GM21723 (cell line): ENCODE results near the gene CHRM4.
A peak's percentile ranks its signal among the peaks of the same experiment; 100 is the strongest.

Source experiments
- ATAC-seq: cut with Tn5 transposase; IDR thresholded peaks from one replicate; pipeline ENCODE4 v1.9.1; 2021; ENCODE audit warnings: mild to moderate bottlenecking, moderate library complexity; ENCODE audit not compliant: unreplicated experiment

CHRM4 gene

DNA sequence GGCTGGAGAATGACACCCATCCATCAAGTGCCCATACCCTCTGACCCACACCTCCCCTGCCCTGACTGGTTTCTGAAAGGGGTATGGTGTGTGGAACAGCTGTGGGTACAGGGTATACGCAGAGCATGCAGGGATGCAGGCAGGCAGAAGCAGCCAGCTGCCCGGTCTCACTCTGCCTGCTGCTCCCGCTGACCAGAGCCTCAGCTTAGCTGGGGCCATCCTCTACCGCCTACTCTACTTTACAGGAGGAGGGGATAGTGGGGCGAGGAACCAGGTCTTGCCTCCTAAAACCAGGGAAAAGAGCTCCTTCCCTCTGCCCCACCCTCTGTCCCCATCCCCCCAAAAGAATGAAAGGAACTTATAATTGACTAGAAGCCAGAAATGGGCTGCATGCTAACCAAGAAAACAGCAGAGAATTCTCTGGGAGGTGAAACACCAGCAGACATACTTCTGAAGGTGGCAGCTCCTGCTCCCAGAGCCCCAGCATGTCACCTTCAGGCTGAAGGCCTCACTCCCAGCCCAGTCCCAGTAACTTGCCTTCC lies 13.0 kb upstream of the CHRM4 start:
- ATAC-seq: no peak

- ATAC-seq: no peak
These were observed 11.7 kb upstream of the CHRM4 start for GRCh38 chr11:46402957-46403902.

- no peak for ATAC-seq
These were observed 6.0 kb upstream of the CHRM4 start for GRCh38 chr11:46397526-46397925.

DNA sequence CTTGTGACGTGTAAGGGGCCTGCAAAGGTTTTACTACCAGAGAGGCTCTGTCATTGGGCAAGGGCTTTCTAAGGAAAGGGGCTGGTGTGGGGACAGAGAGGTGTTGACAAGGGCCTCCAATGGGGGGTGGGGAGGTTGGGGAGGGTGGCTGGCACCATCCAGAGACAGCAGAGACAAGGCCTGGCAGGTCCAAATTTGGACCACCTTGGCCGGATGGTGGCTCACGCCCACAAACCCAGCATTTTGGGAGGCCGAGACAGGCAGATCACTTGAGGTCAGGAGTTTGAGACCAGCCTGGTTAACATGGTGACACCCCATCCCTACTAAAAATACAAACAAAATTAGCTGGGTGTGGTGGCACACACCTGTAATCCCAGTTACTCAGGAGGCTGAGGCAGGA lies 2.2 kb upstream of the CHRM4 start:
- ATAC-seq: no peak

DNA sequence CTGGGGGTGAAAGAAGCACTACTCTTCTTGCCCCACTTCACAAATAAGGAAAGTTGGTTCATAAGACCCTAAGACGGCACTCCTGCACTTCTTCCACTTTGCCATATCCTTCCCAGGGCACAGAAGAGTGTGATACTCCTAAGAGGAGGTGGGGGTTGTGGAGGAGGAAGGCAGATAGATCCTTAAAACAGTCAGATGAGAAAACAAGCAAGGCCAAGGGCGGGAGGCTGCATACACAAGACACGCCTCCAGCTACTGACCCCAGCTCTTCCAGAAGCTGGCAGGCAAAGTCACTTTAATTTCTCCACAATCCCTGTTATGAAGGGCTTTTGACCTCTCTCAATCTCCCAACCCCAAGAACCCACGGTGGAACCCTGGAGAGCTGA lies 1.6 kb upstream of the CHRM4 start:
- ATAC-seq: no peak

DNA sequence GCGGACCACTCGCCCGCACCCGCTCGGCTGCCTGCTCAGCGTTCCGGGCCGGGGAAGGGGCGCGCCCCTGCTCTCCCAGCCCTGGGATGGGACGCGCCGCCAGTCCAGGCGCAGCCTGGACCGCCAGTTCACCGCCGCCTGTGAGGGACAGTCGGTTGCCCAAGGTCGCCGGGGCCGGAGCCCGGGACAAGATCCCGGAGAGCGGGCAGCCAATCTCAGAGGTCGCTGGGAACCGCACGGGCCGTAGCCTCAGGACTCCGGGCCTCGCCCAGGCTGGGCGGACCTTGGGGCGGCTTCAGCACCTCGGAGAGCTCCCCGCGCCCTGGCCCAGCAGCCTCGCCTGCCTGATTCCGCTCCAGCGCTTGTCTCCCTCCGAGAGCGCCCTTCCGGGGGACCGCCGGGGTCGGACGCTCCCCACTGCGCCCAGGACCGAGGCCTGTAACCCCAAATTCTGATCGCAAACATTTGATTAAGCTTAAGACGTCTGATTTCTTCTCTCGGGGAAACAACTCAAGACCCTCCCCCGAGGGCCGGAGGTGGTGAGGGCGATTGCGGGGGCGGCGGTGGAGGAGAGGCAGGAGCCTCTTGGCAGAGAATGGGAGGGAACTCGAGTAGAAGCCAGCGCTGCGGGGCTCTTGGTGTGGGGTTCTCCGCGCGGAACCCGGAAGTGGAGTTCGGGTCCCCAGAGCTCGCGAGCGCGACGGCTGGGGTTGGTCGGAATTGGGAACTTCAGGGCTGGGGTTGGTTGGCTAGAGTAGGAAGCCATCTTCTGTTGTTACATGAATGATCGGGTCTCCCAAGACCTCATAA lies 1.1 kb upstream of the CHRM4 start:
- ATAC-seq: peak; percentile 68

- ATAC-seq: no peak
These were observed 394 bp downstream of the CHRM4 start for GRCh38 chr11:46391186-46391577.

GRCh38 chr11:46390331-46391171 lies 1.0 kb downstream of the CHRM4 start:
- no peak for ATAC-seq

DNA sequence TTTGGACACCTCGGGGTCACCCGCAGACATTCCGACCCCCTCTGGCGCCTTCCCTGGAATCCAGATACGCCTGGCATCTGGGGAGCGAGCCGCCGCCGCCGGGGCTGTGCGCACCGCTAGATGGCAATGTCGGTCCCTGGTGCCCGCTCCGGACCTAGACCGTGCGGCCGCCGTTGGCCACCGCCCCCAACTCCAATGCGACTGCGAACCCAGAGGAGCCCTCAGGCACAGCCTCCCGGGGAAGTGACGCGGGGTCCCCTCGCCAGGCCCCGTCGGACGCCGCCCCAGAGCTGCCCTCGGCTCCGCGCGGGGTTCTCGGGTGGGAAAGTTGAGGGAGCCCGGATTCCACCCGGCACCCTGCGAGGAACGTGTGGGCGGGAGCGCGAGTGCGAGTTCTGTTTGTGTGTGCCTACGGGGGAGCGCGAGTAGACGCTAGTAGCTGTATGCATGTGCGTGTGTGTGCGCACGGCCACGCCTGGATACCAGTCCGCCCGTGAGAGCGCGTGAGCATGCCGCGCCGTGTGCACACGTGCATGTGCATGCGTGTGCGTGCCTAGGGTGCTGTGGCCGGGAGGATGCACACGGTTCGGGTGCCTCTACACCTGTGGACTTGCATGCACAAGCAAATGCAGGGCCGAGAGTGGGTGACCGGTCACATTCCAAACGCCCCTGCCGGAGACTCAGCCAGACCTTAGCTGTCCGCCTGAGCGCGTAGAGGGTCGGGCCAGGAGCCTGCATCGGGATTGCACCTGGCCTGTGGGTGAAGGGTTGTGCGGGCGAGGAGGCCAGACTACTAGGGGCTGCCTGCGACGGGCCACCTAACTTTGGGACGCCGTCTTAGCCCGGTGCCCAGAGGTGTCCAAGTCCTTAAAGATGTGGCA lies 1.9 kb downstream of the CHRM4 start:
- peak; percentile 45 for ATAC-seq

- no peak for ATAC-seq
These were observed 2.7 kb downstream of the CHRM4 start for GRCh38 chr11:46388619-46389449.

- no peak for ATAC-seq
These were observed 3.5 kb downstream of the CHRM4 start for GRCh38 chr11:46387919-46388618.

GRCh38 chr11:46387456-46387855 lies 4.1 kb downstream of the CHRM4 start:
- no peak for ATAC-seq

- no peak for ATAC-seq
These were observed 4.9 kb downstream of the CHRM4 start for GRCh38 chr11:46386674-46387073.

GRCh38 chr11:46386005-46386578 lies 5.5 kb downstream of the CHRM4 start:
- no peak for ATAC-seq

- ATAC-seq: no peak
These were observed 6.2 kb downstream of the CHRM4 start for GRCh38 chr11:46385169-46386004.

- ATAC-seq: no peak
These were observed 7.4 kb downstream of the CHRM4 start for GRCh38 chr11:46383974-46384701.
